IPS-15b (cell line): Measurements from ENCODE around the gene KYNU.
"Not testable (repeated sequence)": the region's sequence is repeated elsewhere in the genome, so short reads cannot be mapped to it uniquely, and the experiment has no call there.

Experiments
- H3K27me3 ChIP-seq: one replicate; pipeline ENCODE4 v1.6.1; 2013; ENCODE audit warnings: low read length; ENCODE audit not compliant: control insufficient read depth, insufficient read depth
- H3K36me3 ChIP-seq: one replicate; pipeline ENCODE4 v1.6.1; 2013; ENCODE audit warnings: low read length; ENCODE audit not compliant: control insufficient read depth, insufficient read depth
- H3K4me1 ChIP-seq: one replicate; pipeline ENCODE4 v1.6.1; 2013; ENCODE audit warnings: mild to moderate bottlenecking, low read length; ENCODE audit not compliant: control insufficient read depth, insufficient read depth
- H3K4me3 ChIP-seq: one replicate; pipeline ENCODE4 v1.5.1; 2013; ENCODE audit warnings: low read depth, low read length
- H3K9ac ChIP-seq: one replicate; pipeline ENCODE4 v1.6.1; 2013; ENCODE audit warnings: low read depth, mild to moderate bottlenecking, low read length
- H3K9me3 ChIP-seq: one replicate; pipeline ENCODE4 v1.6.1; 2013; ENCODE audit warnings: mild to moderate bottlenecking, low read length; ENCODE audit not compliant: control insufficient read depth, insufficient read depth

KYNU gene

GRCh38 chr2:143084462-143084861 lies 207.0 kb downstream of the KYNU start:
- H3K27me3 ChIP-seq = no peaks in the 10 kb centered on the region
- H3K9me3 ChIP-seq = no peaks in the 10 kb centered on the region

GRCh38 chr2:143085125-143085784 lies 207.8 kb downstream of the KYNU start:
- H3K4me3 ChIP-seq = no peak overlapping the region
- H3K4me1 ChIP-seq = no peaks in the 10 kb centered on the region
- H3K9me3 ChIP-seq = no peaks in the 10 kb centered on the region
- H3K27me3 ChIP-seq = no peaks in the 10 kb centered on the region
- H3K9ac ChIP-seq = no peak overlapping the region
- H3K36me3 ChIP-seq = no peaks in the 10 kb centered on the region

More at GRCh38 chr2:143084462-143084861, 207.0 kb downstream of the KYNU start:
- no peaks in the 10 kb centered on the region for H3K36me3 ChIP-seq
- H3K4me1 ChIP-seq = no peaks in the 10 kb centered on the region
- no peak overlapping the region for H3K4me3 ChIP-seq
- no peak overlapping the region for H3K9ac ChIP-seq

- Histone ChIP-seq H3K9me3 (no peaks in the 10 kb centered on the region), H3K36me3 (no peaks in the 10 kb centered on the region), H3K4me1 (no peaks in the 10 kb centered on the region), H3K9ac (no peak overlapping the region), H3K4me3 (no peak overlapping the region), H3K27me3 (no peaks in the 10 kb centered on the region)
These were observed 209.6 kb downstream of the KYNU start for GRCh38 chr2:143087033-143087432.

GRCh38 chr2:143088388-143088787 lies 210.9 kb downstream of the KYNU start:
- Histone ChIP-seq H3K27me3 (no peaks in the 10 kb centered on the region), H3K4me3 (no peak overlapping the region), H3K9me3 (no peaks in the 10 kb centered on the region), H3K4me1 (no peaks in the 10 kb centered on the region), H3K9ac (no peak overlapping the region), H3K36me3 (no peaks in the 10 kb centered on the region)

- not testable (repeated sequence) for H3K9me3 ChIP-seq, H3K4me1 ChIP-seq, H3K36me3 ChIP-seq, H3K27me3 ChIP-seq, H3K9ac ChIP-seq, H3K4me3 ChIP-seq
These were observed 212.1 kb downstream of the KYNU start for GRCh38 chr2:143089520-143089919.
